AG04449 (cell line): Measurements from ENCODE around the gene YBX2.

Source experiments
- CTCF ChIA-PET: fragments of 350-600 bp; formaldehyde crosslinking; extraction: SDS; loops from one replicate; lab custom pipeline; 2021; ENCODE audit warnings: antibody characterized with exemption; lab: Yijun Ruan, JAX
- POLR2A ChIA-PET: fragments of 400-600, 350-600 bp; formaldehyde crosslinking; extraction: SDS; loops from one replicate; lab custom pipeline; 2020; ENCODE audit warnings: antibody characterized with exemption, inconsistent platforms; lab: Yijun Ruan, JAX
- DNase-seq: peaks from one replicate; pipeline ENCODE4 v3.0.0-alpha.2; 2010; ENCODE audit warnings: low read depth, low spot score
- H3K4me3 ChIP-seq: 2 replicates; pipeline ENCODE4 v1.5.1; 2011; ENCODE audit warnings: low read depth, mild to moderate bottlenecking, control low read depth, low read length
- CTCF ChIP-seq: IDR thresholded peaks from one replicate; pipeline ENCODE4 v1.5.1; 2011; ENCODE audit warnings: mild to moderate bottlenecking, moderate library complexity, low read length, control low read depth, inconsistent platforms; ENCODE audit not compliant: insufficient read depth; ENCODE audit errors: missing control alignments

Gene YBX2

GRCh38 chr17:7281074-7281952 lies 13.1 kb downstream of the YBX2 start, which contains the start of gene SLC2A4:
Gene SLC2A4 (plus strand): TSS chr17:7281718. CDS start chr17:7281935, 217 bp downstream.
- ChIA-PET POLR2A (interaction anchor here (0.6 to 1.4 kb wide), 3 partner anchors 22 to 70 kb away, joined by 3 to 4 read pairs (median 3); no protein-coding TSS in a partner anchor), CTCF (interaction anchor here (0.6 to 13.4 kb wide), 12 partner anchors 10 to 308 kb away, joined by 3 to 255 read pairs (median 7); partner anchors contain the start of gene NEURL4)
- TF ChIP-seq CTCF = no peak
- H3K4me3 ChIP-seq = peak within 1 kb of the TSS; percentile 52
- DNase-seq = no peak

GRCh38 chr17:7280519-7281073 lies 13.8 kb downstream of the YBX2 start:
- peak overlapping the region; percentile 52 for H3K4me3 ChIP-seq
- no peak for DNase-seq
- POLR2A ChIA-PET = interaction anchor here (1.0 to 1.4 kb wide), 2 partner anchors 21 to 65 kb away, joined by 3 to 4 read pairs; no protein-coding TSS in a partner anchor

GRCh38 chr17:7279448-7279847 lies 15.0 kb downstream of the YBX2 start:
- ChIA-PET POLR2A (interaction anchor here (0.7 kb wide), 1 partner anchor 73 kb away, joined by 3 read pairs; no protein-coding TSS in a partner anchor), CTCF (interaction anchor here (0.9 to 13.4 kb wide), 8 partner anchors 12 to 281 kb away, joined by 3 to 255 read pairs (median 26); partner anchors contain the start of genes NEURL4 and PHF23)
- no peak for TF ChIP-seq CTCF
- no peak for DNase-seq
- no peak overlapping the region for H3K4me3 ChIP-seq

More at GRCh38 chr17:7280519-7281073, 13.8 kb downstream of the YBX2 start:
- TF ChIP-seq CTCF = peak; percentile 96
- CTCF ChIA-PET = interaction anchor here (0.6 to 13.4 kb wide), 15 partner anchors 11 to 327 kb away, joined by 3 to 255 read pairs (median 4); partner anchors contain the start of genes CTDNEP1, MPDU1, NEURL4 and TNFSF12

- no peak for DNase-seq
- no peak for TF ChIP-seq CTCF
- ChIA-PET CTCF (interaction anchor here (1.0 to 5.3 kb wide), 3 partner anchors 14 to 30 kb away, joined by 4 to 29 read pairs (median 11); partner anchors contain the start of gene SLC2A4), POLR2A (interaction anchor here (0.6 to 0.7 kb wide), 2 partner anchors 16 to 89 kb away, joined by 3 to 4 read pairs; no protein-coding TSS in a partner anchor)
- no peak overlapping the region for H3K4me3 ChIP-seq
These were observed 27.7 kb downstream of the YBX2 start for GRCh38 chr17:7266784-7267183.

DNA sequence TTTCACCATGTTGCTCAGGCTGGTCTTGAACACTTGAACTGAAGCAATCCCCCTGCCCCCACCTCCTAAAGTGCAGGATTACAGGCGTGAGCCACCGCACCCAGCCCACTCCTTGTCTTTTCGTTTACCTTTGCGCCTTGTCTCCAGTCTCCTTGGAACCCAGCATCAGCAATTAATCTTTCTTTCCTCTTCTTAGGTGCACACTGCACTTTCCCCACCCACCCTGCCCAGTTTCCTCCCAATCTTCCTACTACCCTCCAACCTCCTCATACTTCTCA lies 30.7 kb downstream of the YBX2 start:
- ChIA-PET POLR2A (no interaction called here), CTCF (interaction anchor here (1.3 to 5.3 kb wide), 4 partner anchors 9 to 33 kb away, joined by 3 to 29 read pairs (median 10); partner anchors contain the start of gene SLC2A4)
- TF ChIP-seq CTCF = no peak
- H3K4me3 ChIP-seq = no peak overlapping the region
- no peak for DNase-seq
